Activated naive CD4-positive, alpha-beta T cell treated with anti-CD3 and anti-CD28 coated beads, Interleukin-2, amount 50 U/mL, for 24 hours (primary cell): ENCODE results near the gene PLEKHO2.

Source experiments
- H3K27ac Mint-ChIP-seq: one replicate; pipeline ENCODE4 v1.8.0; 2021; ENCODE audit warnings: mild to moderate bottlenecking, mixed read lengths
- H3K27me3 Mint-ChIP-seq: one replicate; pipeline ENCODE4 v1.8.0; 2021; ENCODE audit warnings: mixed read lengths
- H3K36me3 Mint-ChIP-seq: one replicate; pipeline ENCODE4 v1.8.0; 2021; ENCODE audit warnings: mixed read lengths
- H3K4me1 Mint-ChIP-seq: one replicate; pipeline ENCODE4 v1.8.0; 2021; ENCODE audit warnings: mixed read lengths
- H3K4me3 Mint-ChIP-seq: one replicate; pipeline ENCODE4 v1.8.0; 2021; ENCODE audit warnings: mild to moderate bottlenecking, mixed read lengths
- H3K9me3 Mint-ChIP-seq: one replicate; pipeline ENCODE4 v1.8.0; 2021; ENCODE audit warnings: mixed read lengths

Gene PLEKHO2

GRCh38 chr15:64845183-64845611, 3.5 kb downstream of the PLEKHO2 start:
- Mint-ChIP-seq H3K27ac (peak overlapping the region; percentile 74), H3K36me3 (no peaks in the 10 kb centered on the region), H3K27me3 (no peaks in the 10 kb centered on the region), H3K4me3 (peak overlapping the region; percentile 93), H3K4me1 (peaks cover 57% of the 10 kb centered on the region), H3K9me3 (no peaks in the 10 kb centered on the region)

DNA sequence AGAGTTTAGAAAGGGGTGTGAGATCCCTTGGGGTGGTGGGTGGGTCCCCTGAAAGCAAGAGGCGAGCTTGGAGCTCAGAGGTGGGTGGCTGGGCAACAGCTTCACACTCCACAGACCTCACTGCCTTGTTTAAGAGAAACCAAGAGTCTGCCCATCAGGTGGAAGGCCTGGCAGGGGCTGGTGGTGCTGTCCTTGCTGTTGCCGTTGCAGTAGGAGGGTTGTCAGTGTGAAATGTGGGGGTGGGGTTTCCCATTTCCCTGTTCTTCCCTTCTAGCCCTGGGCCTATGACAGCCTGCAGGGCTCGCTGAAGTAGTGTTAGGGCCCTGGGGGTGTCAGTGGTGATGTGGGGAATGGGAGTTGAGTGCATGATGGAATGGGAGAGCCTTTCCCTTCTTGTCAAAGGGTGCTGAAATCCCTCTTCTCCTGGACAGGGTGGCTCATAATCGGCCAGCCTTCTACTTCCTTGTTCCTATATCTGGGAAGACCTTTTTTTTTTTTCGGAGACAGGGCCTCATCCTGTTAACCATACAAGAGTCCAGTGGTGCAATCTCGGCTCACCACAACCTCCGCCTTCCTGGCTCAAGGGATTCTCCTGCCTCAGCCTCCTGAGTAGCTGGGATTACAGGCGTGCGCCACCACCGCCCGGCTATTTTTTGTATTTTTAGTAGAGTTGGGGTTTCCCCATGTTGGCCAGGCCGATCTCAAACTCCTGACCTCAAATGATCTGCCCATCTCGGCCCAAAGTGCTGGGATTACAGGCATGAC, 4.3 kb downstream of the PLEKHO2 start:
- Mint-ChIP-seq H3K4me3 (no peak overlapping the region), H3K9me3 (no peaks in the 10 kb centered on the region), H3K36me3 (peaks cover 4% of the 10 kb centered on the region), H3K4me1 (peaks cover 55% of the 10 kb centered on the region), H3K27ac (peak overlapping the region; percentile 83), H3K27me3 (no peaks in the 10 kb centered on the region)

GRCh38 chr15:64847016-64847415, 5.3 kb downstream of the PLEKHO2 start:
- Mint-ChIP-seq H3K9me3 (no peaks in the 10 kb centered on the region), H3K27me3 (no peaks in the 10 kb centered on the region), H3K4me1 (peaks cover 61% of the 10 kb centered on the region), H3K27ac (no peak overlapping the region), H3K36me3 (peaks cover 5% of the 10 kb centered on the region), H3K4me3 (no peak overlapping the region)

GRCh38 chr15:64847448-64847847, 5.7 kb downstream of the PLEKHO2 start:
- Mint-ChIP-seq H3K27me3 (no peaks in the 10 kb centered on the region), H3K36me3 (peaks cover 7% of the 10 kb centered on the region), H3K9me3 (no peaks in the 10 kb centered on the region), H3K4me1 (peaks cover 60% of the 10 kb centered on the region), H3K4me3 (no peak overlapping the region), H3K27ac (no peak overlapping the region)

- Mint-ChIP-seq H3K9me3 (no peaks in the 10 kb centered on the region), H3K36me3 (peaks cover 7% of the 10 kb centered on the region), H3K27ac (peak overlapping the region; percentile 86), H3K27me3 (no peaks in the 10 kb centered on the region), H3K4me1 (peaks cover 54% of the 10 kb centered on the region), H3K4me3 (no peak overlapping the region)
Measured at GRCh38 chr15:64847876-64848716, 6.4 kb downstream of the PLEKHO2 start.

- peak overlapping the region; percentile 53 for H3K27ac Mint-ChIP-seq
Measured at GRCh38 chr15:64850778-64851502, 9.2 kb downstream of the PLEKHO2 start.

GRCh38 chr15:64851503-64851840, 9.8 kb downstream of the PLEKHO2 start:
- H3K4me3 Mint-ChIP-seq: no peak overlapping the region
- H3K4me1 Mint-ChIP-seq: peaks cover 48% of the 10 kb centered on the region
- H3K36me3 Mint-ChIP-seq: peaks cover 7% of the 10 kb centered on the region
- no peaks in the 10 kb centered on the region for H3K9me3 Mint-ChIP-seq
- H3K27me3 Mint-ChIP-seq: no peaks in the 10 kb centered on the region
- no peak overlapping the region for H3K27ac Mint-ChIP-seq

More at GRCh38 chr15:64850778-64851502, 9.2 kb downstream of the PLEKHO2 start:
- Mint-ChIP-seq H3K27me3 (no peaks in the 10 kb centered on the region), H3K9me3 (no peaks in the 10 kb centered on the region), H3K4me3 (no peak overlapping the region), H3K4me1 (peaks cover 43% of the 10 kb centered on the region), H3K36me3 (peaks cover 7% of the 10 kb centered on the region)

- H3K27ac Mint-ChIP-seq: no peak overlapping the region
- H3K4me3 Mint-ChIP-seq: no peak overlapping the region
- no peaks in the 10 kb centered on the region for H3K27me3 Mint-ChIP-seq
- H3K9me3 Mint-ChIP-seq: no peaks in the 10 kb centered on the region
- peaks cover 7% of the 10 kb centered on the region for H3K36me3 Mint-ChIP-seq
- peaks cover 59% of the 10 kb centered on the region for H3K4me1 Mint-ChIP-seq
Measured at GRCh38 chr15:64854041-64854440, 12.3 kb downstream of the PLEKHO2 start.

DNA sequence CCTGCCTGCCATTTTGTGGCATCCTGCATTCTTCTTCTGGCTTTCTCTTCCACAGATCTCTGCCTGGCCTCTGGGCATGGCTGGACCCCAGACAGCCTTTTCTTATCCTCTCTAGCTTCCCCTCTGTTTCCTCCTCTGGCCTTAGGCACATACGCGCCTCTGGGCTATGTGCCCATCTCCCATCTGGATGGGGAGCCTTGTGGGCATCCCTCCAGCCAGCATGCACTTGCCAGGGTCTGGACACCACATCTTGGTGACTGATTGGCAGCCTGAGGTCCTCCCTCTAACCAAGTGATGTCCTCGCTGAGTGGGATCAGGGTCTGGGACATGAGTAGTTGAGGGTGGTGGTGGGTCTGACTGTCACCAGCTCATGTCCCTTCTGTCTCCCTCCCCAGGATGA, 12.8 kb downstream of the PLEKHO2 start:
- H3K4me1 Mint-ChIP-seq: peaks cover 59% of the 10 kb centered on the region
- peak overlapping the region; percentile 80 for H3K27ac Mint-ChIP-seq
- no peaks in the 10 kb centered on the region for H3K27me3 Mint-ChIP-seq
- H3K36me3 Mint-ChIP-seq: peaks cover 7% of the 10 kb centered on the region
- H3K4me3 Mint-ChIP-seq: no peak overlapping the region
- no peaks in the 10 kb centered on the region for H3K9me3 Mint-ChIP-seq

DNA sequence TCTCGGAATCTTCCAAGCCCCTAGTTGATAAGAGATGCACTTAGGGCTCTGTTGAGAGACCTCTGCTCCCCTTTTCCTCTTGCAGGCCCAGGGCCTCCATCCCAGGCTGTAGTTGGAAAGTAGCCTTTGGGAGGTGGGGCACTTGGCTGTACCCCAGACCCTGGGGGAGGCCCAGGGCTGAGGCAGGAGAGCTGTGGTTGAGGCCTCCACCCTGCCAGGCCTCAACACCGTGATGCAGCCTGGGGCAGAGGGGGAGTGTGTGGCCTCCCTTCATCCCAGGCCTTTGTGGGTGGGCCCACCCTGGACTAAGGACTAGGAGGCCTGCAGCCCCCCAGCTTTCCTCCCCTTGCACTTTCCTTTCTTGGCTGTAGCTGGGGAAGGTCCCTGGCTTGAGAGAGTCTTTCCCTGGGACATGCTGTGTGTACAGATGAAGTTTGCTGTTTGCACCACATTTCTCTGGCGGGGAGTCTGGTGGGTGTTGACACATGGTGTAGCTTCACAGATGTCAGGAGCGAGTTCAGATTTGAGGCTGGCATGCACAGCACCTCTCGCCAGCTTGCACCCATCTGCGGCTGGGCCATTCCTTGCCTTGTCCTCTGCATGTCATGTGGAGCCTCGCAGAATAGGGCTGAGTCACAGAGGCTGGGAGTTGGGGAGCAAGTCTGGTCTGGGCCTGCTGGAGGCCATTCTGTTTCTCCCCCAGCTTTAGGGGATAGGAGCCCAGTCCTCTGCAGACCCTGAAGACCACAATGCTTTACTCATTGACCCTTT, 13.7 kb downstream of the PLEKHO2 start:
- Mint-ChIP-seq H3K4me3 (no peak overlapping the region), H3K36me3 (peaks cover 6% of the 10 kb centered on the region), H3K27me3 (no peaks in the 10 kb centered on the region), H3K9me3 (no peaks in the 10 kb centered on the region), H3K4me1 (peaks cover 57% of the 10 kb centered on the region), H3K27ac (peak overlapping the region; percentile 2)

GRCh38 chr15:64856429-64857145, 14.9 kb downstream of the PLEKHO2 start:
- Mint-ChIP-seq H3K36me3 (peaks cover 5% of the 10 kb centered on the region), H3K4me1 (peaks cover 51% of the 10 kb centered on the region), H3K27me3 (no peaks in the 10 kb centered on the region), H3K4me3 (no peak overlapping the region), H3K9me3 (no peaks in the 10 kb centered on the region), H3K27ac (peak overlapping the region; percentile 83)

- Mint-ChIP-seq H3K9me3 (no peaks in the 10 kb centered on the region), H3K4me3 (no peak overlapping the region), H3K4me1 (peaks cover 43% of the 10 kb centered on the region), H3K27me3 (no peaks in the 10 kb centered on the region), H3K27ac (no peak overlapping the region), H3K36me3 (peaks cover 1% of the 10 kb centered on the region)
Measured at GRCh38 chr15:64857421-64857820, 15.7 kb downstream of the PLEKHO2 start.

- no peaks in the 10 kb centered on the region for H3K9me3 Mint-ChIP-seq
- H3K27me3 Mint-ChIP-seq: no peaks in the 10 kb centered on the region
- H3K27ac Mint-ChIP-seq: peak overlapping the region; percentile 60
- H3K4me1 Mint-ChIP-seq: peaks cover 43% of the 10 kb centered on the region
- H3K4me3 Mint-ChIP-seq: no peak overlapping the region
- H3K36me3 Mint-ChIP-seq: peaks cover 1% of the 10 kb centered on the region
Measured at GRCh38 chr15:64858021-64858575, 16.4 kb downstream of the PLEKHO2 start.

DNA sequence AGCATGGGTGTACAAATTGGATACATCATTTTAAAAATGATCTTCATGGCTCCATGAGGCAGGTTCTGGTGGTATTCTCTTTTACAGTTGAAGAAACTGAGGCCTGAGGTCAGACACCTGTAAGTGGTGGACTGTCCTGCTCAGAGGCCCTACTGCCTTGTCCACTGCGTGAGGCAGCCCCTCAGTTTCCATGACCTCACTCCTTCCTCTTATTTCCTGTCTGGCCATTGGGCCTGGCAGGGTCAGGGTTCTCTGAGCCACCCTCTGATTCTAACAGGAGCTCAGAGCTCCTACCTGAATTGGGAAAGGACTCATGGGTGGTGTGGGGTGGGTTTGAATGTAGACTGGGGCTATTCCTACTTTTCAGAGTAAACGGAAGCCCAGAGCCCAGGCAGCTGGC, 17.5 kb downstream of the PLEKHO2 start:
- H3K36me3 Mint-ChIP-seq: peaks cover 3% of the 10 kb centered on the region
- no peaks in the 10 kb centered on the region for H3K9me3 Mint-ChIP-seq
- no peak overlapping the region for H3K27ac Mint-ChIP-seq
- peaks cover 42% of the 10 kb centered on the region for H3K4me1 Mint-ChIP-seq
- no peaks in the 10 kb centered on the region for H3K27me3 Mint-ChIP-seq
- H3K4me3 Mint-ChIP-seq: no peak overlapping the region
